GM23338 (cell line): ENCODE results near the gene BACE2. TPM values are rescaled to one million over a fixed set of nuclear protein-coding genes. Genes with fewer than 3 reads are reported as not detected.

Experiments
- ATAC-seq: fragments of 200-7000 bp; cut with Tn5 transposase; 3 replicates; pipeline ENCODE4 v1.9.1; 2020
- DNase-seq: peaks from one replicate; pipeline ENCODE4 v3.0.0-alpha.2; 2015; ENCODE audit warnings: low spot score
- H2AFZ ChIP-seq: fragments of 200-600 bp; sonication (generic); 2 replicates; pipeline ENCODE4 v1.8.0; 2016; ENCODE audit warnings: antibody characterized with exemption, mild to moderate bottlenecking, moderate library complexity
- H3F3A ChIP-seq: fragments of 200-600 bp; sonication (generic); replicated peaks from 2 replicates; pipeline ENCODE4 v1.8.0; 2017; ENCODE audit warnings: antibody characterized with exemption, mixed run types, low read depth
- H3K27ac ChIP-seq: fragments of 200-600 bp; sonication (generic); 2 replicates; pipeline ENCODE4 v1.6.1; 2016; ENCODE audit warnings: low read depth
- H3K27me3 ChIP-seq: fragments of 200-600 bp; sonication (generic); 2 replicates; pipeline ENCODE4 v1.8.0; 2016; ENCODE audit warnings: mild to moderate bottlenecking, mixed run types, moderate library complexity; ENCODE audit not compliant: insufficient read depth
- H3K36me3 ChIP-seq: fragments of 200-600 bp; sonication (generic); 2 replicates; pipeline ENCODE4 v1.8.0; 2016; ENCODE audit warnings: mild to moderate bottlenecking; ENCODE audit not compliant: insufficient read depth
- H3K4me1 ChIP-seq: fragments of 200-600 bp; sonication (generic); 2 replicates; pipeline ENCODE4 v1.8.0; 2016; ENCODE audit warnings: mild to moderate bottlenecking, moderate library complexity; ENCODE audit not compliant: insufficient read depth
- H3K4me2 ChIP-seq: fragments of 200-600 bp; sonication (generic); 2 replicates; pipeline ENCODE4 v1.7.1; 2017; ENCODE audit warnings: mixed run types
- H3K4me3 ChIP-seq: fragments of 200-600 bp; sonication (generic); 2 replicates; pipeline ENCODE4 v1.6.1; 2016; ENCODE audit warnings: mixed run types
- H3K79me2 ChIP-seq: fragments of 200-600 bp; sonication (generic); replicated peaks from 2 replicates; pipeline ENCODE4 v1.8.0; 2017; ENCODE audit warnings: mild to moderate bottlenecking; ENCODE audit not compliant: insufficient read depth
- H3K9me2 ChIP-seq: fragments of 200-600 bp; sonication (generic); 2 replicates; pipeline ENCODE4 v1.8.0; 2017; ENCODE audit not compliant: insufficient read depth
- H4K20me1 ChIP-seq: fragments of 200-600 bp; sonication (generic); replicated peaks from 2 replicates; pipeline ENCODE4 v1.8.0; 2017; ENCODE audit warnings: mild to moderate bottlenecking; ENCODE audit not compliant: insufficient read depth
- H3K27ac Mint-ChIP-seq: 2 replicates; pipeline ENCODE4 v1.8.0; 2020; ENCODE audit warnings: inconsistent platforms, mild to moderate bottlenecking, moderate library complexity, mixed read lengths
- H3K27me3 Mint-ChIP-seq: 3 replicates; pipeline ENCODE4 v1.8.0; 2022; ENCODE audit warnings: low read depth, mild to moderate bottlenecking, moderate library complexity, mixed read lengths, inconsistent platforms; ENCODE audit not compliant: insufficient read depth, poor library complexity
- H3K36me3 Mint-ChIP-seq: 3 replicates; pipeline ENCODE4 v1.8.0; 2021; ENCODE audit warnings: low read depth, mild to moderate bottlenecking, inconsistent platforms, moderate library complexity, mixed read lengths
- H3K4me1 Mint-ChIP-seq: 3 replicates; pipeline ENCODE4 v1.8.0; 2020; ENCODE audit warnings: mild to moderate bottlenecking, inconsistent platforms, mixed read lengths
- H3K4me3 Mint-ChIP-seq: 3 replicates; pipeline ENCODE4 v1.8.0; 2021; ENCODE audit warnings: moderate library complexity, mild to moderate bottlenecking, inconsistent platforms, mixed read lengths
- H3K9me3 Mint-ChIP-seq: 3 replicates; pipeline ENCODE4 v1.8.0; 2020; ENCODE audit warnings: moderate library complexity, mild to moderate bottlenecking, inconsistent platforms, mixed read lengths
- CREB1 ChIP-seq: fragments of 250-450 bp; sonication (Bioruptor Pico); IDR thresholded peaks from 2 replicates; pipeline ENCODE4 v1.5.0; 2020; ENCODE audit warnings: low read depth, mild to moderate bottlenecking, moderate library complexity
- EZH2 ChIP-seq: fragments of 200-600 bp; sonication (generic); IDR thresholded peaks from one replicate; pipeline ENCODE4 v1.8.0; 2017; ENCODE audit warnings: antibody characterized with exemption, mild to moderate bottlenecking, low read depth; ENCODE audit not compliant: unreplicated experiment
- EZH2phosphoT487 ChIP-seq: fragments of 200-600 bp; sonication (generic); IDR thresholded peaks from one replicate; pipeline ENCODE4 v1.8.1; 2018; ENCODE audit warnings: antibody characterized with exemption; ENCODE audit not compliant: unreplicated experiment
- JUNB ChIP-seq: IDR thresholded peaks from one replicate; pipeline ENCODE4 v1.6.1; 2016; ENCODE audit warnings: antibody characterized with exemption; ENCODE audit not compliant: unreplicated experiment
- NANOG ChIP-seq: IDR thresholded peaks from 2 replicates; pipeline ENCODE4 v1.6.1; 2016; ENCODE audit warnings: antibody characterized with exemption, borderline replicate concordance
- POLR2AphosphoS5 ChIP-seq: IDR thresholded peaks from 2 replicates; pipeline ENCODE4 v1.6.1; 2016; ENCODE audit warnings: antibody characterized with exemption, low read depth
- STAT1 ChIP-seq: IDR thresholded peaks from one replicate; pipeline ENCODE4 v1.6.1; 2016; ENCODE audit warnings: antibody characterized with exemption; ENCODE audit not compliant: unreplicated experiment
- ZNF114 ChIP-seq: fragments of 250-450 bp; sonication (Bioruptor Pico); IDR thresholded peaks from 2 replicates; pipeline ENCODE4 v1.5.0; 2020; ENCODE audit warnings: mild to moderate bottlenecking, moderate library complexity
- ZNF331 ChIP-seq: fragments of 250-450 bp; sonication (Bioruptor Pico); IDR thresholded peaks from 2 replicates; pipeline ENCODE4 v1.5.0; 2020; ENCODE audit warnings: low read depth, mild to moderate bottlenecking, moderate library complexity
- polyA plus RNA-seq: library from polyadenylated mRNA; unstranded; fragments of >200 nt; fragmentation: Nextera tagmentation; extraction: Ambion mirVana; gene quantifications from 2 replicates; pipeline ENCODE4 v1.2.1, GENCODE V29; 2016
- total RNA-seq: library from RNA; depleted of rRNA; stranded (reverse); fragments of >200 nt; shearing (Covaris generic); gene quantifications from 2 replicates; pipeline ENCODE4 v1.2.3, GENCODE V29; 2014
- TF ChIP-seq, protein P1 (sequence below), 2 experiments: fragments of 200-600 bp in 1 of 2; sonication (generic) in 1 of 2; conservative IDR thresholded peaks; 2 replicates each; pipeline versions ENCODE4 v1.5.1 to v1.6.1; 2016 to 2017; ENCODE audit warnings: antibody characterized with exemption in 2 of 2, low read depth in 2 of 2, mild to moderate bottlenecking in 2 of 2, moderate library complexity in 1 of 2
- TF ChIP-seq, protein P2 (sequence below): fragments of 250-450 bp; sonication (Bioruptor Pico); IDR thresholded peaks from 2 replicates; pipeline ENCODE4 v1.5.0; 2020; ENCODE audit warnings: mild to moderate bottlenecking, moderate library complexity
- TF ChIP-seq, protein P3 (sequence below): IDR thresholded peaks from one replicate; pipeline ENCODE4 v1.6.1; 2018; ENCODE audit warnings: antibody characterized with exemption; ENCODE audit not compliant: unreplicated experiment
- TF ChIP-seq, protein P4 (sequence below): IDR thresholded peaks from 2 replicates; pipeline ENCODE4 v1.6.1; 2016; ENCODE audit warnings: antibody characterized with exemption

BACE2 gene
- total and polyA plus RNA-seq, 2 experiments from 2014 or later = 3.5 to 6.8 TPM

DNA sequence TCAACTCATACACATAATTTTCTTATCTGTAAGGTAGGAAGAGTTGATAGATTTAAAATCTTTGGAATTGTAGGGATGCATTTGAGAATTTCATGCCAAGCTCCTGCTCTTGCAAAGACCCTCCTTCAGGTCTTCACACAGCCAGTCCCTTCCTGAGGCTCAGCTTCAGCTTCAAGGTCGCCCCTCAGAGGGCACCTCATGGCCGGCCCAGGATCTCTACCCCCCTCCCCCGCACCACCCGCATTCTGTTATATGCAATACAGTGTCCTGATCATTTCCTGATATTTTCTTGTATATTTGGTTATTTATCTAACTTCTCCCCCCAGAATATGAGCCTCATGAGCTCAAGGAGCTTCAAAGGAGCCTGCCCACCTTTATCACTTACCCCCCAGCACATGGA lies 47.0 kb upstream of the BACE2 start:
- Mint-ChIP-seq H3K4me3 (no peak overlapping the region), H3K27ac (no peak overlapping the region), H3K27me3 (peaks cover 10% of the 10 kb centered on the region), H3K36me3 (peaks cover 2% of the 10 kb centered on the region; the same call in 1 of the 3 replicates), H3K9me3 (peaks cover 69% of the 10 kb centered on the region), H3K4me1 (0 out of 3 replicates have a peak, but pooled peaks cover 3% of the 10 kb centered on the region)
- Histone ChIP-seq H3K4me3 (no peak overlapping the region), H3K36me3 (no peaks in the 10 kb centered on the region), H2AFZ (no peak overlapping the region), H3K79me2 (no peaks in the 10 kb centered on the region), H3K27me3 (no peaks in the 10 kb centered on the region), H3K9me2 (no peaks in the 10 kb centered on the region), H4K20me1 (no peaks in the 10 kb centered on the region), H3K27ac (no peak overlapping the region), H3F3A (no peaks in the 10 kb centered on the region), H3K4me1 (no peaks in the 10 kb centered on the region), H3K4me2 (no peak overlapping the region)
- DNase-seq (no peak), ATAC-seq (no peak)
- no peak for TF ChIP-seq STAT1
- TF ChIP-seq, protein P1, sequence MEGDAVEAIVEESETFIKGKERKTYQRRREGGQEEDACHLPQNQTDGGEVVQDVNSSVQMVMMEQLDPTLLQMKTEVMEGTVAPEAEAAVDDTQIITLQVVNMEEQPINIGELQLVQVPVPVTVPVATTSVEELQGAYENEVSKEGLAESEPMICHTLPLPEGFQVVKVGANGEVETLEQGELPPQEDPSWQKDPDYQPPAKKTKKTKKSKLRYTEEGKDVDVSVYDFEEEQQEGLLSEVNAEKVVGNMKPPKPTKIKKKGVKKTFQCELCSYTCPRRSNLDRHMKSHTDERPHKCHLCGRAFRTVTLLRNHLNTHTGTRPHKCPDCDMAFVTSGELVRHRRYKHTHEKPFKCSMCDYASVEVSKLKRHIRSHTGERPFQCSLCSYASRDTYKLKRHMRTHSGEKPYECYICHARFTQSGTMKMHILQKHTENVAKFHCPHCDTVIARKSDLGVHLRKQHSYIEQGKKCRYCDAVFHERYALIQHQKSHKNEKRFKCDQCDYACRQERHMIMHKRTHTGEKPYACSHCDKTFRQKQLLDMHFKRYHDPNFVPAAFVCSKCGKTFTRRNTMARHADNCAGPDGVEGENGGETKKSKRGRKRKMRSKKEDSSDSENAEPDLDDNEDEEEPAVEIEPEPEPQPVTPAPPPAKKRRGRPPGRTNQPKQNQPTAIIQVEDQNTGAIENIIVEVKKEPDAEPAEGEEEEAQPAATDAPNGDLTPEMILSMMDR (conservative IDR thresholded peaks at IDR 0.05; ENCODE audit: low read depth in 2 of 2) = no peak
- no peak for TF ChIP-seq ZNF114 (CRISPR knock-in tag)
- TF ChIP-seq, protein P2, sequence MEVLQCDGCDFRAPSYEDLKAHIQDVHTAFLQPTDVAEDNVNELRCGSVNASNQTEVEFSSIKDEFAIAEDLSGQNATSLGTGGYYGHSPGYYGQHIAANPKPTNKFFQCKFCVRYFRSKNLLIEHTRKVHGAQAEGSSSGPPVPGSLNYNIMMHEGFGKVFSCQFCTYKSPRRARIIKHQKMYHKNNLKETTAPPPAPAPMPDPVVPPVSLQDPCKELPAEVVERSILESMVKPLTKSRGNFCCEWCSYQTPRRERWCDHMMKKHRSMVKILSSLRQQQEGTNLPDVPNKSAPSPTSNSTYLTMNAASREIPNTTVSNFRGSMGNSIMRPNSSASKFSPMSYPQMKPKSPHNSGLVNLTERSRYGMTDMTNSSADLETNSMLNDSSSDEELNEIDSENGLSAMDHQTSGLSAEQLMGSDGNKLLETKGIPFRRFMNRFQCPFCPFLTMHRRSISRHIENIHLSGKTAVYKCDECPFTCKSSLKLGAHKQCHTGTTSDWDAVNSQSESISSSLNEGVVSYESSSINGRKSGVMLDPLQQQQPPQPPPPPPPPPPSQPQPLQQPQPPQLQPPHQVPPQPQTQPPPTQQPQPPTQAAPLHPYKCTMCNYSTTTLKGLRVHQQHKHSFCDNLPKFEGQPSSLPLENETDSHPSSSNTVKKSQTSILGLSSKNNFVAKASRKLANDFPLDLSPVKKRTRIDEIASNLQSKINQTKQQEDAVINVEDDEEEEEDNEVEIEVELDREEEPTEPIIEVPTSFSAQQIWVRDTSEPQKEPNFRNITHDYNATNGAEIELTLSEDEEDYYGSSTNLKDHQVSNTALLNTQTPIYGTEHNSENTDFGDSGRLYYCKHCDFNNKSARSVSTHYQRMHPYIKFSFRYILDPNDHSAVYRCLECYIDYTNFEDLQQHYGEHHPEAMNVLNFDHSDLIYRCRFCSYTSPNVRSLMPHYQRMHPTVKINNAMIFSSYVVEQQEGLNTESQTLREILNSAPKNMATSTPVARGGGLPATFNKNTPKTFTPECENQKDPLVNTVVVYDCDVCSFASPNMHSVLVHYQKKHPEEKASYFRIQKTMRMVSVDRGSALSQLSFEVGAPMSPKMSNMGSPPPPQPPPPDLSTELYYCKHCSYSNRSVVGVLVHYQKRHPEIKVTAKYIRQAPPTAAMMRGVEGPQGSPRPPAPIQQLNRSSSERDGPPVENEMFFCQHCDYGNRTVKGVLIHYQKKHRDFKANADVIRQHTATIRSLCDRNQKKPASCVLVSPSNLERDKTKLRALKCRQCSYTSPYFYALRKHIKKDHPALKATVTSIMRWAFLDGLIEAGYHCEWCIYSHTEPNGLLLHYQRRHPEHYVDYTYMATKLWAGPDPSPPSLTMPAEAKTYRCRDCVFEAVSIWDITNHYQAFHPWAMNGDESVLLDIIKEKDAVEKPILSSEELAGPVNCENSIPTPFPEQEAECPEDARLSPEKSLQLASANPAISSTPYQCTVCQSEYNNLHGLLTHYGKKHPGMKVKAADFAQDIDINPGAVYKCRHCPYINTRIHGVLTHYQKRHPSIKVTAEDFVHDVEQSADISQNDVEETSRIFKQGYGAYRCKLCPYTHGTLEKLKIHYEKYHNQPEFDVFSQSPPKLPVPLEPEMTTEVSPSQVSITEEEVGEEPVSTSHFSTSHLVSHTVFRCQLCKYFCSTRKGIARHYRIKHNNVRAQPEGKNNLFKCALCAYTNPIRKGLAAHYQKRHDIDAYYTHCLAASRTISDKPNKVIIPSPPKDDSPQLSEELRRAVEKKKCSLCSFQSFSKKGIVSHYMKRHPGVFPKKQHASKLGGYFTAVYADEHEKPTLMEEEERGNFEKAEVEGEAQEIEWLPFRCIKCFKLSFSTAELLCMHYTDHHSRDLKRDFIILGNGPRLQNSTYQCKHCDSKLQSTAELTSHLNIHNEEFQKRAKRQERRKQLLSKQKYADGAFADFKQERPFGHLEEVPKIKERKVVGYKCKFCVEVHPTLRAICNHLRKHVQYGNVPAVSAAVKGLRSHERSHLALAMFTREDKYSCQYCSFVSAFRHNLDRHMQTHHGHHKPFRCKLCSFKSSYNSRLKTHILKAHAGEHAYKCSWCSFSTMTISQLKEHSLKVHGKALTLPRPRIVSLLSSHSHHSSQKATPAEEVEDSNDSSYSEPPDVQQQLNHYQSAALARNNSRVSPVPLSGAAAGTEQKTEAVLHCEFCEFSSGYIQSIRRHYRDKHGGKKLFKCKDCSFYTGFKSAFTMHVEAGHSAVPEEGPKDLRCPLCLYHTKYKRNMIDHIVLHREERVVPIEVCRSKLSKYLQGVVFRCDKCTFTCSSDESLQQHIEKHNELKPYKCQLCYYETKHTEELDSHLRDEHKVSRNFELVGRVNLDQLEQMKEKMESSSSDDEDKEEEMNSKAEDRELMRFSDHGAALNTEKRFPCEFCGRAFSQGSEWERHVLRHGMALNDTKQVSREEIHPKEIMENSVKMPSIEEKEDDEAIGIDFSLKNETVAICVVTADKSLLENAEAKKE (CRISPR knock-in tag) = no peak
- TF ChIP-seq ZNF331 (CRISPR knock-in tag) = no peak
- TF ChIP-seq EZH2phosphoT487 = no peak
- TF ChIP-seq, protein P3, sequence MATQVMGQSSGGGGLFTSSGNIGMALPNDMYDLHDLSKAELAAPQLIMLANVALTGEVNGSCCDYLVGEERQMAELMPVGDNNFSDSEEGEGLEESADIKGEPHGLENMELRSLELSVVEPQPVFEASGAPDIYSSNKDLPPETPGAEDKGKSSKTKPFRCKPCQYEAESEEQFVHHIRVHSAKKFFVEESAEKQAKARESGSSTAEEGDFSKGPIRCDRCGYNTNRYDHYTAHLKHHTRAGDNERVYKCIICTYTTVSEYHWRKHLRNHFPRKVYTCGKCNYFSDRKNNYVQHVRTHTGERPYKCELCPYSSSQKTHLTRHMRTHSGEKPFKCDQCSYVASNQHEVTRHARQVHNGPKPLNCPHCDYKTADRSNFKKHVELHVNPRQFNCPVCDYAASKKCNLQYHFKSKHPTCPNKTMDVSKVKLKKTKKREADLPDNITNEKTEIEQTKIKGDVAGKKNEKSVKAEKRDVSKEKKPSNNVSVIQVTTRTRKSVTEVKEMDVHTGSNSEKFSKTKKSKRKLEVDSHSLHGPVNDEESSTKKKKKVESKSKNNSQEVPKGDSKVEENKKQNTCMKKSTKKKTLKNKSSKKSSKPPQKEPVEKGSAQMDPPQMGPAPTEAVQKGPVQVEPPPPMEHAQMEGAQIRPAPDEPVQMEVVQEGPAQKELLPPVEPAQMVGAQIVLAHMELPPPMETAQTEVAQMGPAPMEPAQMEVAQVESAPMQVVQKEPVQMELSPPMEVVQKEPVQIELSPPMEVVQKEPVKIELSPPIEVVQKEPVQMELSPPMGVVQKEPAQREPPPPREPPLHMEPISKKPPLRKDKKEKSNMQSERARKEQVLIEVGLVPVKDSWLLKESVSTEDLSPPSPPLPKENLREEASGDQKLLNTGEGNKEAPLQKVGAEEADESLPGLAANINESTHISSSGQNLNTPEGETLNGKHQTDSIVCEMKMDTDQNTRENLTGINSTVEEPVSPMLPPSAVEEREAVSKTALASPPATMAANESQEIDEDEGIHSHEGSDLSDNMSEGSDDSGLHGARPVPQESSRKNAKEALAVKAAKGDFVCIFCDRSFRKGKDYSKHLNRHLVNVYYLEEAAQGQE = no peak
- no peak for TF ChIP-seq CREB1
- no peak for TF ChIP-seq EZH2
- no peak for TF ChIP-seq NANOG
- no peak for TF ChIP-seq JUNB
- no peak for TF ChIP-seq POLR2AphosphoS5
- TF ChIP-seq, protein P4, sequence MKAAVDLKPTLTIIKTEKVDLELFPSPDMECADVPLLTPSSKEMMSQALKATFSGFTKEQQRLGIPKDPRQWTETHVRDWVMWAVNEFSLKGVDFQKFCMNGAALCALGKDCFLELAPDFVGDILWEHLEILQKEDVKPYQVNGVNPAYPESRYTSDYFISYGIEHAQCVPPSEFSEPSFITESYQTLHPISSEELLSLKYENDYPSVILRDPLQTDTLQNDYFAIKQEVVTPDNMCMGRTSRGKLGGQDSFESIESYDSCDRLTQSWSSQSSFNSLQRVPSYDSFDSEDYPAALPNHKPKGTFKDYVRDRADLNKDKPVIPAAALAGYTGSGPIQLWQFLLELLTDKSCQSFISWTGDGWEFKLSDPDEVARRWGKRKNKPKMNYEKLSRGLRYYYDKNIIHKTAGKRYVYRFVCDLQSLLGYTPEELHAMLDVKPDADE = no peak
